ENCODE measurements around the gene WNK1.
A peak's percentile ranks its signal among the peaks of the same experiment; 100 is the strongest.

The WNK1 gene

GRCh38 chr12:862303-862911 is 110.0 kb downstream of the WNK1 start:
- DNase-seq (ENCODE audit: low read depth, low spot score): no peak

GRCh38 chr12:863285-863684 is 110.9 kb downstream of the WNK1 start:
- no peak for DNase-seq (ENCODE audit: low read depth, low spot score)

DNA sequence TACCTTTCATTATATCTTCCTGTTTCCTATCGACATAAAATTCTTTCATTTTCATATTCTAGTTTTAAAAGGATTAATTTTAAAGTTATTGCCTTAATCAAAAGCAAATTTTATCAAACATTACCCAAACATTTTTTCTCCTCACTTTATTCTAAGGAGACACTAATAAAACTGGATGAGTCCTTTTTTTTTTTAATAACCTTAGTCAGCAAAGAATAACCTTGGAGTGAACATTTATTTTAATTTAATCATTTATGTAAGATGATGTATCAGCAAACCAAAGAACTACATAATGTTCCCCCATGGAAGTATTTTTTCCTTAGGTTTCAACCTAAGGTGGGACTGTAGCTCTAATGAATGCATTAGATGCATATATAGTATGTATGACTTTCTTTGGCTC is 113.2 kb downstream of the WNK1 start:
- no peak for DNase-seq (ENCODE audit: low read depth, low spot score)

DNA sequence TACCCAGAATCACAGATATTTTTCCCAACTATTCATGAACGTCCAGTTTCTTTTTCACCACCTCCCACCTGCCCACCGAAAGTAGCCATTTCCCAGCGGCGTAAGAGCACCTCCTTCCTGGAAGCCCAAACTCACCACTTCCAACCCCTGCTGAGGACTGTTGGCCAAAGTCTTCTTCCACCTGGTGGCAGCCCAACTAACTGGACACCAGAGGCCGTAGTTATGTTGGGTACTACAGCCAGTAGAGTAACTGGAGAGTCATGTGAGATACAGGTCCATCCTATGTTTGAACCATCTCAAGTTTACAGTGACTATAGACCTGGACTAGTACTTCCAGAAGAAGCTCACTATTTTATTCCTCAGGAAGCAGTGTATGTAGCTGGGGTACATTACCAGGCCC is 115.5 kb downstream of the WNK1 start:
- DNase-seq (ENCODE audit: low read depth, low spot score): no peak

GRCh38 chr12:868722-869121 is 116.3 kb downstream of the WNK1 start:
- peak; percentile 14 for DNase-seq (ENCODE audit: low read depth, low spot score)

DNA sequence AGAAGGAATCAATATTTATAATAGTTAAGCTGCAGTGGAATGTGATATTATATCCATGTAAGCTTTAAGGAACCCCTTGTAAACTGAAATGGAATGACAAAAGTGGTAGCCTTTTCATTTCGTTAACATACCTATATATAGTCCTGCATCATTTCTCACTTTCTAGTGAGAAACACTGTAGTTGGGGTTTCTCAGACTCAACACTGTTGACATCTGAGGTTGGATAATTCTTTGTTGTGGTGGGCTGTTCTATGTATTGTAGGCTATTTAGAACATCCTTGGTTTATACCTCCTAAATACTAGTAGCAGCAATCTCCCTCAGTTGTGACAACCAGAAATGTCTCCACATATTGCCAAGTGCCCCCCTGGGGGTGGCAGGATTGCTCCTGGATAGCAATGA is 118.0 kb downstream of the WNK1 start:
- no peak for DNase-seq (ENCODE audit: low read depth, low spot score)

DNA sequence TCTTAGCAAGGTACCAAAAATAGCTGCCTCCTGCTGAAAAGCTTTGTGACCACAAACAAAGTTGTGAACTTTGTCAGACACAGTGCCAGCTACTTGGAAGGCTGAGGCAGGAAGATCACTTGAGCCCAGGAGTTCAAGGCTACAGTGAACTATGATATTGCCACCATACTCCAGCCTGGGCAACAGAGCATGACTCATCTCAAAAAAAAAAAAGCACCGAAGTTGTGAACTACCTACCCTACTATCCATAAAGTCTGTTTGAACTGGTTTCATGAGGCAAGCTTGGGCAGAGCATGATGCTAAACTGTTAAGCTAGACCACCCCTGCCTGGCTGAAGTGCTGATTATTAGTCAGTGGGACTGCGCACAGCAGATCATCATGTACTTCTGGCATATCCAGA is 121.6 kb downstream of the WNK1 start:
- no peak for DNase-seq (ENCODE audit: low read depth, low spot score)

DNA sequence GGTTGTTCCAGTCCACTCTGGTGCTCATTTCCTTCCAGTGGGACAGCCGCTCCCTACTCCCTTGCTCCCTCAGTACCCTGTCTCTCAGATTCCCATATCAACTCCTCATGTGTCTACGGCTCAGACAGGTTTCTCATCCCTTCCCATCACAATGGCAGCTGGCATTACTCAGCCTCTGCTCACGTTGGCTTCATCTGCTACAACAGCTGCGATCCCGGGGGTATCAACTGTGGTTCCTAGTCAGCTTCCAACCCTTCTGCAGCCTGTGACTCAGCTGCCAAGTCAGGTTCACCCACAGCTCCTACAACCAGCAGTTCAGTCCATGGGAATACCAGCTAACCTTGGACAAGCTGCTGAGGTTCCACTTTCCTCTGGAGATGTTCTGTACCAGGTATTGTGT is 127.3 kb downstream of the WNK1 start:
- no peak for DNase-seq (ENCODE audit: low read depth, low spot score)

- no peak for DNase-seq (ENCODE audit: low read depth, low spot score)
Measured at GRCh38 chr12:880656-881055, 128.3 kb downstream of the WNK1 start.

GRCh38 chr12:884746-885414 is 132.5 kb downstream of the WNK1 start:
- DNase-seq (ENCODE audit: low read depth, low spot score): no peak

- no peak for DNase-seq (ENCODE audit: low read depth, low spot score)
Measured at GRCh38 chr12:885701-886100, 133.3 kb downstream of the WNK1 start.

- DNase-seq (ENCODE audit: low read depth, low spot score): no peak
Measured at GRCh38 chr12:886206-886605, 133.8 kb downstream of the WNK1 start.

DNA sequence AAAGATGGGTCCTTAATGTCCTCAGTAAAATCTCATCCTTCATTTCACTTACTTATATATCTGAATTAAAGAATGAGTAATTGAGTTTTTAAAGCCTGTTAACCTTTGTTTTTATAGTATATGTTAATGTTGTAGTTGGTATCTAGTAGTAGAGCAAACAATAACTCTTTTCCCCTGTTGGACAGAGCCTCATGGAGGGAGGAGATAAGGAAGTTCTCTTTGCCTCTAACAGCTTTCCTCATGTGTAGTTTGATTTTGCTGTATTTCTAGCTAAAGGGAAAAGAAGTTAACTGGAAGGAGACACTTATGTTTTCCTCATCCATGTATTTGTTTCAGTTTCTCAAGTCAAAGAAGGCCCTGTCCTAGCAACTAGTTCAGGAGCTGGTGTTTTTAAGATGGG is 141.8 kb downstream of the WNK1 start:
- no peak for DNase-seq (ENCODE audit: low read depth, low spot score)

GRCh38 chr12:896031-896430 is 143.7 kb downstream of the WNK1 start:
- no peak for DNase-seq (ENCODE audit: low read depth, low spot score)

- no peak for DNase-seq (ENCODE audit: low read depth, low spot score)
Measured at GRCh38 chr12:897386-897785, 145.0 kb downstream of the WNK1 start.

DNA sequence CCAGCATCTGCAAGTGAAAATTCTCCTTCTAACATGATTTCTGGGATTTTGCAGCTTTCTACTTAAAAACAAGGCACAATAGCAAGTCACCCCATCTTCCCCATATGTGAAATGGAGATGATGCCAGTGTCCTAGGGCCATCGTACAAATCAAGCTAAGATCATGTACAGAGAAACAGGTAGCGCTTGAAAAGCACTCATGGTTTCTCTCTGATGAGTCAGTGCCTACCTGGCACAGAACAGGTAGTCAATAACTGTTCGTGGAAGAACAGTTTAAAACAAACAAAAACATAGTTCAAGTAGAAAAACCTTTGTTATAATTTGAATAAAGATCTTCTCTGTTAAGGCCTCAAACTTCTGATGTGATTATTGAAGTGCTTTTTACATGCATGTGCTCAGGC is 150.2 kb downstream of the WNK1 start:
- no peak for DNase-seq (ENCODE audit: low read depth, low spot score)

GRCh38 chr12:903055-903454 is 150.7 kb downstream of the WNK1 start:
- DNase-seq (ENCODE audit: low read depth, low spot score): no peak

GRCh38 chr12:904010-904414 is 151.6 kb downstream of the WNK1 start:
- no peak for DNase-seq (ENCODE audit: low read depth, low spot score)

- DNase-seq (ENCODE audit: low read depth, low spot score): no peak
Measured at GRCh38 chr12:905261-906031, 153.1 kb downstream of the WNK1 start.

- DNase-seq (ENCODE audit: low read depth, low spot score): no peak
Measured at GRCh38 chr12:906062-906585, 153.7 kb downstream of the WNK1 start.

GRCh38 chr12:907413-908185 is 155.2 kb downstream of the WNK1 start:
- no peak for DNase-seq (ENCODE audit: low read depth, low spot score)

DNA sequence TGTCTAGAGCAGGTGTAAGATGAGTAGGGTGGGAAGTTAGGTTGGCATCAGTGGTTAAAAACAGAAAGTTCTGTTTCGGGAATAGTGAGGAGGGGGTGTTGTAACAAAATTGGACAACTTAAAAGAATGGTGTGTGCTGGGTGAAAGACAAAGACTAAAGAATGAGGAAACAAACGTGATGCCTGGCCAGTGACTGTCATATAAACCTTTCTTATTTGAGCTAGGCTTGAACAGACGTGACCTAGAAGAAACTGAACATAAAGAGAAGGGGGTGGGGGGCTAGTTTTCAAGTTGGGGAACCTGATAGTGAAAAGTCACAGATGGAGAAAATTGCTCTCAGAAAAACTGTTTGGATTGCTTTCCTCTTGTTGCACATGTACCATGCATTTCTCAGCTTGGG is 157.5 kb downstream of the WNK1 start:
- DNase-seq (ENCODE audit: low read depth, low spot score): no peak
